ENCODE data around the gene SRCAP. TPM values are rescaled to one million over a fixed set of nuclear protein-coding genes. Genes with fewer than 3 reads are reported as not detected.

Gene SRCAP
- total and polyA plus RNA-seq, 8 donors: 1.2 to 70.1 (median 24.6) TPM

DNA sequence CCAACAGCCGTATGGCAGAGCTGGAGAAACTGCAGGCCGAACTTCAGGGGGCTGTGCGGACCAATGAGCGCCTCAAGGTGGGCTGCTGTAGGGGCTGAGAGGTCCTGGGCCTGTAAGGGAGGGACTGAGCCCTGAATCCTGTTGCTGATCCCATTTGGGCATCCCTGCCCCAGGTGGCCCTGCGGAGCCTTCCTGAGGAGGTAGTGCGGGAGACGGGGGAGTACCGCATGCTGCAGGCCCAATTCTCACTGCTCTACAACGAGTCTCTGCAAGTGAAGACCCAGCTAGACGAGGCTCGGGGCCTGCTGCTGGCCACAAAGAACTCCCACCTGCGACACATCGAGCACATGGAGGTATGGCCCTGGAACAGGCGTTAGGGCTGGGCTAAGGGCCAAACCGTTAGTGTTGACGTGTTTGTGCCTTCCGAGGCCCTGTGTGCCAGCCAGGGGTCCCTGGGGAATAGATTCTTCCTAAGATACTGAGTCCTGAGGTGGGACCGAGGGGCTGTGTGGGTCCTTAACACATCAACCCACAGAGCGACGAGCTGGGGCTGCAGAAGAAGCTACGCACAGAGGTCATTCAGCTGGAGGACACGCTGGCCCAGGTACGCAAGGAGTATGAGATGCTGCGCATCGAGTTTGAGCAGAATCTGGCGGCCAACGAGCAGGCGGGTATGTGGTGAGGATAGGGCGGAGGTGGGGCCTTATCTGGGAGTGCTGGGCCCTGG lies 67.4 kb downstream of the SRCAP start:
- Histone ChIP-seq H3K4me1 (peaks cover 16 to 32% (median 26%) of the 10 kb centered on the region in 4 donors), H3K36me3 (peaks cover 71 to 85% (median 84%) of the 10 kb centered on the region in 4 donors), H3K27ac (no peak overlapping the region), H3K9me3 (no peaks in the 10 kb centered on the region), H3K27me3 (no peaks in the 10 kb centered on the region), H3K4me3 (no peak overlapping the region)
- DNase-seq: no peak
- 89 to 93% (median 91%) methylated on average over 26 to 29 of the region's 29 CpGs for WGBS, 5 donors
- TF ChIP-seq POLR2AphosphoS5 (IDR thresholded peaks at IDR 0.05): no peak
- TF ChIP-seq POLR2A (IDR thresholded peaks at IDR 0.05): no peak
- TF ChIP-seq, protein P1, sequence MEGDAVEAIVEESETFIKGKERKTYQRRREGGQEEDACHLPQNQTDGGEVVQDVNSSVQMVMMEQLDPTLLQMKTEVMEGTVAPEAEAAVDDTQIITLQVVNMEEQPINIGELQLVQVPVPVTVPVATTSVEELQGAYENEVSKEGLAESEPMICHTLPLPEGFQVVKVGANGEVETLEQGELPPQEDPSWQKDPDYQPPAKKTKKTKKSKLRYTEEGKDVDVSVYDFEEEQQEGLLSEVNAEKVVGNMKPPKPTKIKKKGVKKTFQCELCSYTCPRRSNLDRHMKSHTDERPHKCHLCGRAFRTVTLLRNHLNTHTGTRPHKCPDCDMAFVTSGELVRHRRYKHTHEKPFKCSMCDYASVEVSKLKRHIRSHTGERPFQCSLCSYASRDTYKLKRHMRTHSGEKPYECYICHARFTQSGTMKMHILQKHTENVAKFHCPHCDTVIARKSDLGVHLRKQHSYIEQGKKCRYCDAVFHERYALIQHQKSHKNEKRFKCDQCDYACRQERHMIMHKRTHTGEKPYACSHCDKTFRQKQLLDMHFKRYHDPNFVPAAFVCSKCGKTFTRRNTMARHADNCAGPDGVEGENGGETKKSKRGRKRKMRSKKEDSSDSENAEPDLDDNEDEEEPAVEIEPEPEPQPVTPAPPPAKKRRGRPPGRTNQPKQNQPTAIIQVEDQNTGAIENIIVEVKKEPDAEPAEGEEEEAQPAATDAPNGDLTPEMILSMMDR (IDR thresholded peaks at IDR 0.05): no peak
- TF ChIP-seq EP300 (IDR thresholded peaks at IDR 0.05): no peak
- intact Hi-C loops (cut with DNase I; ENCODE audit: low total_unique reads): no loop called here

DNA sequence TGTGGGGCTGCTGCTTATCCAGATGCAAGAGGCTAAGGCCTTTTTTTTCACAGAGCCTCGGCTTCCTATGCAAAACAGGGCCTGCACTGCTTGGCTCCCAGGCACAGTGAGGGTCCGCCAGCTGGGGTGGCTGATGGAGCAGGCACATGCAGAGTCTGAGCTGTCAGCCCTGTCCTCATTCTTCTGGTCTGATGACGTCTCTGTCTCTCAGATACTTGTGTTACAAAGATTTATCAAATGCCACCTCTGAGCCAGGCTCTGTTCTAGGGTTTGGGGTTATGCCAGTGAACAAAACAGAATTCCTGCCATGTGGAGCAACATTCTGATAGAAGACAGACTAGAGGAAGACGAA lies 67.9 kb downstream of the SRCAP start:
- 70 to 81% (median 77%) methylated on average over 4 of the region's 4 CpGs for WGBS, 5 donors
- no peaks in the 10 kb centered on the region for H3K9me3 ChIP-seq
- H3K4me3 ChIP-seq: no peak overlapping the region
- H3K4me1 ChIP-seq: peaks cover 16 to 28% (median 23%) of the 10 kb centered on the region in 4 donors
- H3K27ac ChIP-seq: no peak overlapping the region
- no peaks in the 10 kb centered on the region for H3K27me3 ChIP-seq
- H3K36me3 ChIP-seq: peaks cover 76 to 90% (median 89%) of the 10 kb centered on the region in 4 donors
- intact Hi-C loops (cut with DNase I; ENCODE audit: low total_unique reads): no loop called here
- no peak for DNase-seq
- TF ChIP-seq POLR2AphosphoS5 (IDR thresholded peaks at IDR 0.05) (no peak), POLR2A (IDR thresholded peaks at IDR 0.05) (no peak), EP300 (IDR thresholded peaks at IDR 0.05) (no peak)
- TF ChIP-seq, protein P1 (IDR thresholded peaks at IDR 0.05): no peak

DNA sequence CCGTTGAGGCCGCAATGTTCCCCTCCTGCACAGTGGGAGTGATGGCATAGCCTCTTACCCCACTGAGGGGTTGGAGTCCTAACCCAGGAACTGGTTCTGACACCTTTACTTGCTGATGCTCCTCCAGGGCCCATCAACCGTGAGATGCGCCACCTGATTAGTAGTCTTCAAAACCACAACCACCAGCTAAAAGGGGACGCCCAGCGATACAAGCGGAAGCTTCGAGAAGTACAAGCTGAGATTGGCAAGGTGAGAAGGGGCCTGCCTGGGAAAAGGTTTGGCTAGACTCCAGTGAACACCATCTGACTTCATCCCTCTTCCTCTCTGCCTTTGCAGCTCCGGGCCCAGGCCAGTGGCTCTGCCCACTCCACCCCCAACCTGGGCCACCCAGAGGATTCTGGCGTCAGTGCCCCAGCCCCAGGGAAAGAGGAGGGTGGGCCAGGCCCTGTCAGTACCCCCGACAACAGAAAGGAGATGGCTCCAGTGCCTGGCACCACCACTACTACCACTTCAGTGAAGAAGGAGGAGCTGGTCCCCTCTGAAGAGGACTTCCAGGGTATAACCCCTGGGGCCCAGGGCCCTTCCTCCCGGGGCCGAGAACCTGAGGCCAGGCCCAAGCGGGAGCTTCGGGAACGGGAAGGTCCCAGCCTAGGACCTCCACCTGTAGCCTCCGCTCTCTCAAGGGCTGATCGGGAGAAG lies 68.9 kb downstream of the SRCAP start:
- no peak for TF ChIP-seq POLR2A (IDR thresholded peaks at IDR 0.05)
- TF ChIP-seq, protein P1 (IDR thresholded peaks at IDR 0.05): no peak
- TF ChIP-seq POLR2AphosphoS5 (IDR thresholded peaks at IDR 0.05): no peak
- no peak for TF ChIP-seq EP300 (IDR thresholded peaks at IDR 0.05)
- Histone ChIP-seq H3K36me3 (peaks cover 82 to 100% (median 99%) of the 10 kb centered on the region in 4 donors), H3K4me1 (peaks cover 11 to 23% (median 18%) of the 10 kb centered on the region in 4 donors), H3K9me3 (no peaks in the 10 kb centered on the region), H3K4me3 (no peak overlapping the region), H3K27me3 (no peaks in the 10 kb centered on the region), H3K27ac (no peak overlapping the region)
- intact Hi-C loops (cut with DNase I; ENCODE audit: low total_unique reads): no loop called here
- no peak for DNase-seq
- 85 to 94% (median 92%) methylated on average over 18 of the region's 18 CpGs for WGBS, 5 donors

DNA sequence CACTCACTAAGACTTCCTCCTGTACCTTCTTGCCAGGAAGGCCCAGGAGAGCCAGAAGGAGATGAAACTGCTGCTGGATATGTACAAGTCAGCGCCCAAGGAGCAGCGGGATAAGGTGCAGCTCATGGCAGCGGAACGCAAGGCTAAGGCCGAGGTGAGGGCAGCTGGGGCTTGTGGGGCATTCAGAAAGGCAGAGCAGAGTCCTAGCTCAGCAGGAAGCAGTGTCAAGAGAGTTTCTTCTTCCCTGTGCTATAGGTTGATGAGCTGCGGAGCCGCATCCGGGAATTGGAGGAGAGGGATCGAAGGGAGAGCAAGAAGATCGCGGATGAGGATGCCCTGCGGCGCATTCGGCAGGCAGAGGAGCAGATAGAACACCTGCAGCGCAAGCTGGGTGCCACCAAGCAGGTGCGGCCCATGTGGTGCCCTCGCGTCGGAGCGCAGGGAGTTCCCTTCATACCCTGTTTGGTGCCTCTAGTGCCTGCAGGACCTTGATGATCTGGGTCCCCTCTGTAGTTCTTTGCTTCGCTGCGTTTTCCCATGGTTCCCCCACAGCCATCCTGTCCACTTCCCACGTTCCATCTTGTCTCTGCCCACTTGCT lies 69.7 kb downstream of the SRCAP start:
- intact Hi-C loops (cut with DNase I; ENCODE audit: low total_unique reads): no loop called here
- no peaks in the 10 kb centered on the region for H3K27me3 ChIP-seq
- 94 to 97% (median 95%) methylated on average over 17 to 23 of the region's 23 CpGs for WGBS, 5 donors
- H3K4me1 ChIP-seq: peaks cover 3 to 15% (median 10%) of the 10 kb centered on the region in 4 donors
- no peak overlapping the region for H3K4me3 ChIP-seq
- peaks cover 87 to 100% (median 100%) of the 10 kb centered on the region in 4 donors for H3K36me3 ChIP-seq
- H3K27ac ChIP-seq: no peak overlapping the region
- no peaks in the 10 kb centered on the region for H3K9me3 ChIP-seq
- DNase-seq: no peak
- no peak for TF ChIP-seq POLR2A (IDR thresholded peaks at IDR 0.05)
- TF ChIP-seq, protein P1 (IDR thresholded peaks at IDR 0.05): no peak
- TF ChIP-seq POLR2AphosphoS5 (IDR thresholded peaks at IDR 0.05): no peak
- TF ChIP-seq EP300 (IDR thresholded peaks at IDR 0.05): no peak

Measured in stomach (tissue), 9 donors.